Subcutaneous adipose tissue (tissue), 4 donors: ENCODE measurements around the gene CAMSAP2. TPM values are rescaled to one million over a fixed set of nuclear protein-coding genes. Genes with fewer than 3 reads are reported as not detected.

ENCODE experiments used
- CTCF ChIP-seq: fragments of 450-650 bp; IDR thresholded peaks from one replicate; pipeline ENCODE4 v1.5.1; 2016; ENCODE audit warnings: low read depth, mild to moderate bottlenecking, control low read depth, antibody characterized with exemption, moderate library complexity
- total RNA-seq, 4 donors: library from RNA; depleted of rRNA; stranded (reverse); fragments of >200 nt; gene quantifications; one replicate each; pipeline ENCODE4 v1.1.0, GENCODE V29; 2016

The CAMSAP2 gene
- total RNA-seq, 4 donors from 2014 or later, result 29.6 to 73.2 (median 34.0) TPM

- no peak for TF ChIP-seq CTCF
Measured at GRCh38 chr1:200707116-200707515, 31.6 kb upstream of the CAMSAP2 start.

GRCh38 chr1:200708161-200708560 is 30.5 kb upstream of the CAMSAP2 start:
- no peak for TF ChIP-seq CTCF

- TF ChIP-seq CTCF, result no peak
Measured at GRCh38 chr1:200708769-200709168, 29.9 kb upstream of the CAMSAP2 start.

GRCh38 chr1:200710166-200710565 is 28.5 kb upstream of the CAMSAP2 start:
- no peak for TF ChIP-seq CTCF

- TF ChIP-seq CTCF, result no peak
Measured at GRCh38 chr1:200714504-200715187, 24.0 kb upstream of the CAMSAP2 start.

GRCh38 chr1:200720199-200720598 is 18.5 kb upstream of the CAMSAP2 start:
- no peak for TF ChIP-seq CTCF

GRCh38 chr1:200724064-200724463 is 14.6 kb upstream of the CAMSAP2 start:
- TF ChIP-seq CTCF, result no peak
